Measurements from ENCODE around the gene KLHL20.
A peak's percentile ranks its signal among the peaks of the same experiment; 100 is the strongest.
"Not testable (repeated sequence)": the region's sequence is repeated elsewhere in the genome, so short reads cannot be mapped to it uniquely, and the experiment has no call there.

Gene KLHL20

DNA sequence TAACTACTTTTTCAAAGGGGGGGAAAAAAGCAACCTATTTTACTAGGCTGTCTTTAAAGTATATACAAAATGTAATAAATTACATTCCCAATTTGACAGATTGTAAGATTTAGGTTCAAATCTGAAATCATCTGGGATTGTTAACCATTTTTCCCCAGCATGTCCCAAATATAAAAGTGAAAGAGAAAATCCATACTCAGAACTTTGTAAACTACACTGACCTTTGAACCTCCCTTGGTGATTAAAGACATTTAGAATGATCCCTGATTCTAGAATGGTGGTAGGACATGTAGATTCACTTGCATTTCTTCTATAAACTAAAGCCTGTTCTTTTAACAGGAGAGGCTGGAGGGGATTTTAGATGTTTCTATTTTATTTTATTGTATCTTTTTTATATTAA is 39.0 kb downstream of the KLHL20 start:
- no peak for DNase-seq

- DNase-seq = no peak
These were observed 42.9 kb downstream of the KLHL20 start for GRCh38 chr1:173757666-173758065.

- no peak for DNase-seq
These were observed 43.3 kb downstream of the KLHL20 start for GRCh38 chr1:173758110-173758509.

- no peak for DNase-seq
These were observed 44.2 kb downstream of the KLHL20 start for GRCh38 chr1:173758980-173759379.

DNA sequence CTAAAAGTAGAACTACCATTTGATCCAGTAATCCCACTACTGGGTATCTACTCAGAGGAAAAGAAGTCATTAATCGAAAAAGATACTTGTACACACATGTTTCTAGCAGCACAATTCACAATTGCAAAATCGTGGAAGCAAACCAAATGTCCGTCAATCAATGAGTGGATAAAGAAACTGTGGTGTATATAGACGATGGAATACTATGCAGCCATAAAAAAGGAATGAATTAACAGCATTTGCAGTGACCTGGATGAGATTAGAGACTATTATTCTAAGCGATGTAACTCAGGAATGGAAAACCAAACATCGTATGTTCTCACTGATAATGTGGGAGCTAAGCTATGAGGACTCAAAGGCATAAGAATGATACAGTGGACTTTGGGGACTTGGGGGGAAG is 49.5 kb downstream of the KLHL20 start:
- not testable (repeated sequence) for DNase-seq

DNA sequence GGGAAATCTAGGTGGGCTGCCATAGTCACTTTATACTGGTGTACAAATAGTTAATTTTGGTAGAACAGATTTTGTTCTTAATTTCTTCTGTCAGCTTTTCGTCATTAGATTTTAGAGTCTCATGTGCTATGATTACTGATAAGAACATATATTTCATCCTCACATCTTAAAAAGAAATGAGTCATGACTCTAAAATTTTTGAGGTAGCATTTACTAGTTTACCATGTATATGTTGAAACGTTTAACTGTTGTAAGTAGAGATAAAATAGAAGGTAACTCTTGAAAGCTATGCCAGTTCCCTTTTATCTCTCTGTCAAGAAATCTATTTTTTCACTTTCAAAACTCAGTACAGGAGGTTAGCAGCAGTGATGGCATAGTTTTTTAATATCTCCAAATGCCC is 53.4 kb downstream of the KLHL20 start:
- DNase-seq = no peak

DNA sequence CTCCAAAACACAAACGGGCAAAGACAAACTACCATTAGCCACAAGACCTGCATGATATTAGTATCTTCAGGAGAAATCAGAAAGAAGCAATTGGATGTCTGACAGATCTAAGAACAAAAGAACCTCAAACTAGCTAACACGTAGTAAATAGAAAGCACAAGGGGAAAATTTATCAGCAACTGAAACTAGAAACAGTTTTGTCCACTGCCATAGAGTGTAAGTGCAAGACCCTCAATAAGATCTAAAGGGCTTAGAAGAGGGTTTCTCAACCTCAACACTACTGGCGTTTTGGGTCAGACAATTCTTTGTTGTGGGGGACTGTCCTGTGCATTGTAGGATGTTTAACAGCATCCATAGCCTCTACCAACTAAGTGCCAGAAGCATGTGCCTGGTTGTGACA is 54.0 kb downstream of the KLHL20 start:
- no peak for DNase-seq

DNA sequence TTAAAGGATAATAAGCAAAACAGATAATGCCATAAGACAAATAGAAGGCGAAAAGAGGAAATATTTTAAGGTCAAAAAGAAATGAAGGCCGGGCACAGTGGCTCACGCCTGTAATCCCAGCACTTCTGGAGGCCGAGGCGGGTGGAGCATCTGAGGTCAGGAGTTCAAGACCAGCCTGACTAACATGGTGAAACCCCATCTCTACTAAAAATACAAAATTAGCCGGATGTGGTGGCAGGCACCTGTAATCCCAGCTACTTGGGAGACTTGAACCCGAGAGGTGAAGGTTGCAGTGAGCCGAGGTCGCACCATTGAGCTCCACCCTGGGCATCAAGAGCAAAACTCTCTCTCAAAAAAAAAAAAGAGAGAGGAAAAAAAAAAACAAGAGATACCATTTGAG is 55.5 kb downstream of the KLHL20 start:
- not testable (repeated sequence) for DNase-seq

- no peak for DNase-seq
These were observed 56.8 kb downstream of the KLHL20 start for GRCh38 chr1:173771560-173771959.

DNA sequence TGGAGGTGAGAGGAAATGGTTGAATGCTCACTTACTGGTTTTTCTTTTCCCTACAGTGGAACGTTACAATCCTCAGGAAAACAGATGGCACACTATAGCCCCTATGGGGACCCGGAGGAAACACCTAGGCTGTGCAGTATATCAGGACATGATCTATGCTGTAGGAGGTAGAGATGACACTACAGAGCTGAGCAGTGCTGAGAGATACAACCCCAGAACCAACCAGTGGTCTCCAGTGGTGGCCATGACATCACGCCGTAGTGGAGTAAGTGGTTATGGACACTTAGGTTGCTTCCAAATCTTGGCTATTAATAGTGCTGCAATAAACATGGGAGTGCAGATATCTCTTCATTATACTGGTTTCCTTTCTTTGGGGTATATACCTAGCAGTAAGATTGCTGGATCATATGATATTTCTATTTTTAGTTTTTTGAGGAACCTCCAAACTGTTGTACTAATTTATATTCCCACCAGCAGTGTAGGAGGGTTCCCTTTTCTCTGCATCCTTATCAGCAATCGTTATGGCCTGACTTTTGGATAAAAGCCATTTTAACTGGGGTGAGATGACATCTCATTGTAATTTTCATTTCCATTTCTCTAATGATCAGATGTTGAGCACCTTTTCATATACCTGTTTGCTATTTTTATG is 60.9 kb downstream of the KLHL20 start:
- no peak for DNase-seq

DNA sequence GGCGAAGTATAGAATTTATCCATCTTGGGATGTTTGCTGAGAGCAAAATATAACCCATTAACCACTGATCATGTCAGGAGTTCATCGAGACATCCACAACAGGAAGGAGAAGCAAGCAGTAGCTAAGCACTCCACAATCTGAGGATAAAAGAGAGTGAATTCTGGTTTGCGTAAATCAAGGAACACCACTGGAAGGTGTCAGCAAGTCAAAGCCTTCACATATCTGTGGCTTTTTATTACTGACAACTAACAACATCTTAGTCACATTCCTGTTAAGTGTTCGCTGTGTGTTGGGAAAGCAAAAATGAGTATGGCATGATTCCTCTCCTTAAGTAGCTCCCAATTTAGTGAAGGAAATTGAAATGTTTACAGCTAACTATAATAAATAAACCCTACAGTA is 65.2 kb downstream of the KLHL20 start:
- DNase-seq = no peak

GRCh38 chr1:173784997-173785396 is 70.2 kb downstream of the KLHL20 start:
- no peak for DNase-seq

DNA sequence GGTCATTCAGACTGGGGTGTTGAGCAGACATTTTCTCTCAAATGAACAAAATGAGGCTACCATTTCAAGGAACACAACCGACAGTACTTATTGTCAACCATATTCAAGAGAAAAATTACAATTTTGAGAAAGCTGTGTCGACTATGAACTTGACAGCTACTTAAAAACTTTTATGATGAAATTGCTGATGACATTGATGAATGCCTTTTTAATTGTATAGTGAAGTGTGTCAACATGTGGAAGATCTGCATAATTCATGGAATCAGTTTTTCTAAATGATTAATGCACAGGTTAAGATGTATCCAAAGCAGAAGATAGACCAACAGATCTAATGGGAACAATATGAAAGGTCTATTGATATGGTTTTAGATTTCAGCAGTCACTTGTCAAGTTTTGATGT is 75.1 kb downstream of the KLHL20 start:
- DNase-seq = no peak

- DNase-seq = no peak
These were observed 83.3 kb downstream of the KLHL20 start for GRCh38 chr1:173798078-173798477.

DNA sequence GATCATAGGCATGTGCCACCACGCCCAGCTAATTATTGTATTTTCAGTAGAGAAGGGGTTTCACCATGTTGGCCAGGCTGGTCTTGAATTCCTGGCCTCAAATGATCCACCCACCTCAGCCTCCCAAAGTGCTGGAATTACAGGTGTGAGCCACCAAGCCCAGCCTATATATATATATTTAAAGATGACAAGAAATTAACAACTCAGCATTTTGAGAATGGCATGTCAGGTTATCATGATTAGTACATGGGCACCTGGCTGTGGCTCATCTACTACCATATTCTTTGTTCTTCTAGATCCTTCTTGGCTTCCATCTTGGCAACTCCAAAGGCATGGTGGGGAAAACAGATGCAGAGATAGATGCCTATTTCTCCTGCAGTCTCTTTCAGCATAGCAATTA is 85.2 kb downstream of the KLHL20 start:
- not testable (repeated sequence) for DNase-seq

DNA sequence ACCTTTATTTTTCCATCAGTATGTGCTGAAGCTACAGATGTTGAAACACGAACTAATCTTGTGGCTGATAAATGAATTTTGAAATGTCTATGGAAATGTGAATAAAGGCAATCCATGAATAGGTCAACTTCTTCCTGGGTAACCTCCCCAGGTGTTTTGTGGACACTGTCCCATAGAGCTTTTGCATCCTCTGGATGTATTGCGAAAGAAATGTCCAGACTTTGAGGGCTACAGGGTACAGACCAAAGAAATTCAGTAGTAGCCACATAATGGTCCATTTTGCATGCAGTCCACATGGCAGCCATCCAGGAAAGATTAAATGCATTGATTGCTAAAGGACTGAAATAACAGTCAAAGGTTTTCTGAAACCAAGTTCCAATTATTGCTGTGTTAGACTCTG is 88.2 kb downstream of the KLHL20 start:
- no peak for DNase-seq

DNA sequence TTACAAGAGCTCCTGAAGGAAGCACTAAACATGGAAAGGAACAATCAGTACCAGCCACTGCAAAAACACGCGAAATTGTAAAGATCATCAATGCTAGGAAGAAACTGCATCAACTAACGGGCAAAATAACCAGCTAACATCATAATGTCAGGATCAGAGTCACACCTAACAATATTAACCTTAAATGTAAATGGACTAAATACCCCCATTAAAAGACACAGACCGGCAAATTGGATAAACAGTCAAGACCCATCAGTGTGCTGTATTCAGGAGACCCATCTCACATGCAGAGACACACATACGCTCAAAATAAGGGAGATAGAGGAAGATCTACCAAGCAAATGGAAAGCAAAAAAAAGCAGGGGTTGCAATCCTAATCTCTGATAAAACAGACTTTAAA is 98.9 kb downstream of the KLHL20 start:
- not testable (repeated sequence) for DNase-seq

DNA sequence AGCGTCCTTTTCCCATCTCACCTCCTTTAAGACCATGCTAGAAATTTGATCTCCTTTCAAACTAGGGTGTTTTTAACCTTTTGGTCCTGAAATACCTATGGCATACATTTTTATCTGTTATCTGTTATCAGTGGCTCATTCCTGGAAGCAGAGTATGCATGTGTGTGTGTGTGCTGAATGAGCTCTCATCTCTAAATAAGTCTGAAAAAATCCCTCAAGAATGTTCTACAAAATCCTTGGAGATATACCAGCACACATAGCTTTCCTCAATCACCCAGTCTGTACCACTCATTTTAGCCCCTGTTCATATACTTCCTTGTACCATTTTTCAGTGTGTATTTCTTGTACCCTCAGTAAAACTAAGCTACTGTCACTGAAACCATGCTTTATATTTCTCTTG is 103.7 kb downstream of the KLHL20 start:
- DNase-seq = no peak

DNA sequence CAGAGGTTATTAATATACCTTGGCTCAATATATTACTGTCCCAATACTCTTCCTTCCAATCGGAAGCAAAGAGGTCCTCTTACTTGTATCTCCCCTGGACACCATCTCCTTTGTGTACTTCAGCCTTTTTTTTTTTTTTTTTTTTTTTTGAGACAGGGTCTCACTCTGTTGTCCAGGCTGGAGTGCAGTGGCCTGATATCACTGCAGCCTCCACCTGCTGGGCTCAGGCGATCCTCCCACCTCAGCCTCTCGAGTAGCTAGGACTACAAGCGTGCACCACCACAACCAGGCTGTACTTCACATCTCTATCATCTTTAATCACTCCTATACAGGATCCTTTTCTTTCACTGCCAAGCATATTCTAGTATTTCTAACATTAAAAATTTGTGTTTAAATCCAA is 106.9 kb downstream of the KLHL20 start:
- DNase-seq = no peak

GRCh38 chr1:173823781-173824314 is 109.1 kb downstream of the KLHL20 start:
- no peak for DNase-seq

DNA sequence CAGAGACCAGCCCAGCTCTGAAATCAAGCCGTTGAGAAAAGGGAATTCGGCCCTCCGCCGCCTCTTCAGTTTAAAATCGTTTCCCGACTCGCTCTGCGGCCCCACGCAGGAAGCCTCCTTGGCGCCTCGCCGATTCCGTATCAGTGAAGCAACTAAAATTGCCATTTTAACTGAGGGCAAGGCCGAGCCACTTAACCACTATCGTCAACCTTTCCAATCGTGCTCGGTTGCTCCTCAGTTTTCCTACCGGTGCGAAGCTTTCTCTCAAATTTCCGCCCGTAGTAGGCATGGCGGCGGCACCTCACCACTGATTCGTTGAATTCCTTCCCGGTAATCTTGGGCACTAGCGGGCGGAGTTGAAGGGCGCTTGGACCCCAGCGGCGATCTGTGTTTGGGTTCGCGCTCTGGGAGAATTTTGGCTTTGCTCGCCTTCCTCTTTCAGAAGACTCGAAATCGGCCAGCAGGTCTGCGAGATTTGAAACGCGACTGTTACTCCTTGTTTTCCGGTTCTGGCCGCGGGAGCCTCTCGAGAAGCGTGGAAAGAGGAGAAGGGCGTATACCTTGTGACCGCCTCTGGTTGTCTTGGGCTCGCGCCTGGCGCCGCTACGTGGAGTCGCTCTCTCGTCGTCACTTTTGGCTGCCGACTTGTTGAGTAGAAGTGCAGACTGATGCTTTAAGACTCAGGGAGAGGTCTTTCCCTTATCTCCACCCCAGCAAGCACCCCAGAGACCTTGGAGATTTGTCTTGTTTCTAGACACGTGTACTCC is 109.7 kb downstream of the KLHL20 start, which contains the start of the genes CENPL and DARS2:
Gene CENPL, minus strand, starts transcription at position 569 of the 767 bp plus-strand sequence. CDS start 13,584 bp downstream, outside the sequence.
Gene DARS2, plus strand, starts transcription at position 359 of the 767 bp plus-strand sequence. CDS start 557 bp downstream, outside the sequence.
- DNase-seq = peak; percentile 90

GRCh38 chr1:173827611-173828010 is 112.8 kb downstream of the KLHL20 start:
- no peak for DNase-seq

- DNase-seq = no peak
These were observed 118.0 kb downstream of the KLHL20 start for GRCh38 chr1:173832748-173833147.

Data from CD4-positive, alpha-beta T cell treated with Interleukin-6 for 4 hours (primary cell).